NCI-H1105 (cell line): ENCODE results near the gene WSCD2.

ENCODE experiments used
- DNase-seq: peaks from one replicate; lab custom pipeline; 2025; lab: John Stamatoyannopoulos, UW

The WSCD2 gene

GRCh38 chr12:108166505-108166904 is 37.4 kb downstream of the WSCD2 start:
- DNase-seq: no peak

GRCh38 chr12:108167974-108168373 is 38.9 kb downstream of the WSCD2 start:
- DNase-seq: no peak

- DNase-seq: no peak
Measured at GRCh38 chr12:108169708-108170107, 40.6 kb downstream of the WSCD2 start.

GRCh38 chr12:108170164-108170563 is 41.1 kb downstream of the WSCD2 start:
- no peak for DNase-seq

DNA sequence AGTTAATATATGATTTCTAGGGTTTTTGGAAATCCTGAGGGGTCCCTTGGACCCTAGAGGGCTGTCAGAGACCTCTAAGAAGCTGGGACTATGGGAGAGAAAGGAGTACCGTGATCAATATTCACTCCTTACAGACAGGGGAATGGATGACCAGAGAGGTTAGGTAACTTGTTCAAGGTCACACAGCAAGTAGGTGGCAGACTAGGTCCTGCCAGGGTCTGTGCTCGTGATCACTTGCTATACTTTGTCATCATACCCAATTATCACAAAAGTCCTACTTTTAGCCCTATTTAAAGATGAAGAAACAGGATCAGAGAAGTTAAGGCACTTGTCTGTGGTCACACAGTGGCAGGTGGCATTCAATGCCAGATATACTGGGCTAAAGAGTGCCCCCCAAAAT is 42.9 kb downstream of the WSCD2 start:
- no peak for DNase-seq

GRCh38 chr12:108173160-108173559 is 44.1 kb downstream of the WSCD2 start:
- no peak for DNase-seq

- DNase-seq: no peak
Measured at GRCh38 chr12:108173892-108174291, 44.8 kb downstream of the WSCD2 start.

GRCh38 chr12:108174641-108175040 is 45.6 kb downstream of the WSCD2 start:
- DNase-seq: no peak

DNA sequence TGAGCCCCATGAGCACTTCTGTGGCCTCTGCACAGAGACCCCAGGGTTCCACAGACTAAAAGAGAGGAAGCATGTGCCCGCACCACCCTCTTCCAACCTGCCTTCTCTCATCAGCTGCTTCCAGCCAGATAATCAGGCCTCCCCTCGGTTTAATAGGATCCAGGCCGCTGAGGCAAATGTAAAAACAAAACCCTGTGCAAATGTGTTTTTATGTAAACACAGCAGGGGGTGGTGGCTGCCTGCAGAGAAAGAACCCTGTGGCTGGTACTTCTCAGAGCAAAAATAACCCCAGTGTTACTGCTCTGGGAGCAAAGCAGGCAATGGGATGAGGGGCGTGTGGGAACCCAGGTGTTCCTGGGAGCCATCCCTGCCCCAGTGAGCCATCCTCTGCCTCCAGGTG is 46.2 kb downstream of the WSCD2 start:
- DNase-seq: no peak

- DNase-seq: no peak
Measured at GRCh38 chr12:108176292-108176691, 47.2 kb downstream of the WSCD2 start.

GRCh38 chr12:108177131-108177530 is 48.0 kb downstream of the WSCD2 start:
- DNase-seq: no peak

GRCh38 chr12:108179305-108179704 is 50.2 kb downstream of the WSCD2 start:
- no peak for DNase-seq

GRCh38 chr12:108180255-108181094 is 51.4 kb downstream of the WSCD2 start:
- no peak for DNase-seq

- DNase-seq: no peak
Measured at GRCh38 chr12:108181095-108181454, 52.0 kb downstream of the WSCD2 start.

- DNase-seq: no peak
Measured at GRCh38 chr12:108182096-108182495, 53.0 kb downstream of the WSCD2 start.

GRCh38 chr12:108185002-108185401 is 55.9 kb downstream of the WSCD2 start:
- no peak for DNase-seq

DNA sequence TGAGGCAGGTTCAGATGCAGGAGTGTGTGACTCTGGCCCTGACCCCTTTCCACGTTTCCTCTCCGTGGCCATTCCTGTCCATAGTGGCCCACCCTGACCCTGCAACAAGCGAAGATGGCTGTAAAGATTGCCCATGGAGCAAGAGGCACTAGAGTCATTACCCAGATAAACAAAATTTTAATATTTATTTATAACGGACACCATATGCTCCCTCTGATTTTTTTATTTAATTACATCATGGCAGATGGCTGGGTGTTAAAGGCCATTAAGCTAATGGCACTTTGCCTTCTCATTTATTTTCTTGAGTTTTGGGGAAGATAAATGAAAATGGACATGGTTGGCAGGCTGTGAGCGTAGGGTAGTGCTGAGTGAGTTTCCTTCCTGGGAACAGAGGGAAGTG is 58.7 kb downstream of the WSCD2 start:
- DNase-seq: no peak

DNA sequence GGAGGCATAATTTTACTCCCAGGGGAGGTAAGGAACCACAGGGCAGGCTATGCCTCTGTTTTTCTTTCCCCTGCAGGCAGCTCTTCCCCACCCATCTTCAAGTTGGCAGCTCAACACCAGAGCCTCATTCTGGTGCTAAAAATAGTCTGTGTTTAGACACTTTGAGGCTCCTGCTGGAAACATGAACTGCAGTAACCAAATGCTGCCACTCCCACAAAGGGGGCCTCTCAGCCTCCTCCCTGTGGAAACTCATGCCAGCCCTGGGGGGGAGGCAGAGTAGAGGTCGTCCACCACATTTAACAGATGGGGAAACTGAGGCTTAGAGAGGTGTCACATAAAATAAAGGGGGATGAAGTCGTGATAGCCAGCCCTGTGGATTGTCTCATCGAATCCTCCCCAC is 61.4 kb downstream of the WSCD2 start:
- DNase-seq: no peak

DNA sequence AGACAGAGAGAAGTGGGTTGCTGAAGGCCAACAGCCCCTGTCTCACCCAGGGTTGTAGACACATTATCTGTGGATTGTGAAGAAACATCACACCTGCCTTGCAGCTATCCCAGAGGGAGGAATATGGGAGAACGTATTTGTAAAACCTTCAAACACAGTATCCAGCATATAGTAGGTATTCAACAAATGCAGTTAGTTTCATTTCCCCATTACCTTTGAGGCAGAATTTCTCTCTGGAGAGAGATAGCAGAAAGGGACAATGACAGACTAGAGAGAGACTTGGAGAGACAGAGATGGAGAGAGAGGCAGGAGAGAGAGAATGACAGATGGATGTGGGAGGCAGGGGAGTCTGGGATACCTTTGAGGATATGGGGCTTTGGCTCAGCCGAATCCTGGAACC is 62.0 kb downstream of the WSCD2 start:
- no peak for DNase-seq

GRCh38 chr12:108191938-108192337 is 62.9 kb downstream of the WSCD2 start:
- DNase-seq: peak; percentile 40

- DNase-seq: no peak
Measured at GRCh38 chr12:108193493-108193892, 64.4 kb downstream of the WSCD2 start.

- DNase-seq: peak; percentile 23
Measured at GRCh38 chr12:108193917-108194316, 64.8 kb downstream of the WSCD2 start.

DNA sequence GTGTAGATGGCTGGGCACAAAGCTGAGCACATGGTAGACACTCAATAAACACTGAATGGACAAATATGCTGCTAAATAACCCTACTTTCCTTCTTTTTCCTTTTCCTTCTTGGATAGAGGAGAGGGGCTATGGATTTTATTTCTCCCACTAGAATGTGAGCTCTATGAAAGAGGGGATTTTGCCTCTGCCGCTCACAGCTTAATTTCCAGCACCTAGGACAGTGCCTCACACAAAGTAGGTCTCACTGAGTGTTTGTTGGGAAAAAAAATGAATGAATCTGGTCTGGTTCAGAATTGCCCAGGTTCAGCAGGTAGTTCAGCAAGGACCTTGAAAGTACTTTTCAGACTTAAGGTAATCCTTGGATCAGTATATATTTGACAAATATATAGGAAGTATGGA is 65.5 kb downstream of the WSCD2 start:
- no peak for DNase-seq

DNA sequence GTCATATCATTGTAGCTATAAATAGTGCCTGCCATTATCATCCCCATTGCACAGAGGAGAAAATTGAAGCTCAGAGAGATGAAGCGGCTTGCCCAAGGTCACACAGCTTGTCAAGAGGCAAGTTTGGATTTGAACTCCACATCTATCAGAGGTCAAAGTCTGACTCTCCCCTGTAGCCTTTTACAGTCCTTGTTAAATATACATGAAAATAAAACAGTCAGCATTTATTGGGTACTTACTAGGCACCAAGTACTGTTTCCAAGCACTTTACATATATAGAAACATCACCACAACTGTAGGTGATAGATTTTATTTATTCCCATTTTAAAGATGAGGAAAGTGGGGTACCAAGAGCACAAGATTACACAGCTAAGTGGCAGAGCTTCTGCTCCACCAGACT is 67.2 kb downstream of the WSCD2 start:
- no peak for DNase-seq
